GM23338 (cell line): ENCODE results near the gene TMEM98. TPM values are rescaled to one million over a fixed set of nuclear protein-coding genes. Genes with fewer than 3 reads are reported as not detected.

Experiments used
- ATAC-seq: fragments of 200-7000 bp; cut with Tn5 transposase; 3 replicates; pipeline ENCODE4 v1.9.1; 2020
- DNase-seq: peaks from one replicate; pipeline ENCODE4 v3.0.0-alpha.2; 2015; ENCODE audit warnings: low spot score
- H2AFZ ChIP-seq: fragments of 200-600 bp; sonication (generic); 2 replicates; pipeline ENCODE4 v1.8.0; 2016; ENCODE audit warnings: antibody characterized with exemption, mild to moderate bottlenecking, moderate library complexity
- H3F3A ChIP-seq: fragments of 200-600 bp; sonication (generic); replicated peaks from 2 replicates; pipeline ENCODE4 v1.8.0; 2017; ENCODE audit warnings: antibody characterized with exemption, mixed run types, low read depth
- H3K27ac ChIP-seq: fragments of 200-600 bp; sonication (generic); 2 replicates; pipeline ENCODE4 v1.6.1; 2016; ENCODE audit warnings: low read depth
- H3K27me3 ChIP-seq: fragments of 200-600 bp; sonication (generic); 2 replicates; pipeline ENCODE4 v1.8.0; 2016; ENCODE audit warnings: mild to moderate bottlenecking, mixed run types, moderate library complexity; ENCODE audit not compliant: insufficient read depth
- H3K36me3 ChIP-seq: fragments of 200-600 bp; sonication (generic); 2 replicates; pipeline ENCODE4 v1.8.0; 2016; ENCODE audit warnings: mild to moderate bottlenecking; ENCODE audit not compliant: insufficient read depth
- H3K4me1 ChIP-seq: fragments of 200-600 bp; sonication (generic); 2 replicates; pipeline ENCODE4 v1.8.0; 2016; ENCODE audit warnings: mild to moderate bottlenecking, moderate library complexity; ENCODE audit not compliant: insufficient read depth
- H3K4me2 ChIP-seq: fragments of 200-600 bp; sonication (generic); 2 replicates; pipeline ENCODE4 v1.7.1; 2017; ENCODE audit warnings: mixed run types
- H3K4me3 ChIP-seq: fragments of 200-600 bp; sonication (generic); 2 replicates; pipeline ENCODE4 v1.6.1; 2016; ENCODE audit warnings: mixed run types
- H3K79me2 ChIP-seq: fragments of 200-600 bp; sonication (generic); replicated peaks from 2 replicates; pipeline ENCODE4 v1.8.0; 2017; ENCODE audit warnings: mild to moderate bottlenecking; ENCODE audit not compliant: insufficient read depth
- H3K9me2 ChIP-seq: fragments of 200-600 bp; sonication (generic); 2 replicates; pipeline ENCODE4 v1.8.0; 2017; ENCODE audit not compliant: insufficient read depth
- H4K20me1 ChIP-seq: fragments of 200-600 bp; sonication (generic); replicated peaks from 2 replicates; pipeline ENCODE4 v1.8.0; 2017; ENCODE audit warnings: mild to moderate bottlenecking; ENCODE audit not compliant: insufficient read depth
- H3K27ac Mint-ChIP-seq: 2 replicates; pipeline ENCODE4 v1.8.0; 2020; ENCODE audit warnings: inconsistent platforms, mild to moderate bottlenecking, moderate library complexity, mixed read lengths
- H3K27me3 Mint-ChIP-seq: 3 replicates; pipeline ENCODE4 v1.8.0; 2022; ENCODE audit warnings: low read depth, mild to moderate bottlenecking, moderate library complexity, mixed read lengths, inconsistent platforms; ENCODE audit not compliant: insufficient read depth, poor library complexity
- H3K36me3 Mint-ChIP-seq: 3 replicates; pipeline ENCODE4 v1.8.0; 2021; ENCODE audit warnings: low read depth, mild to moderate bottlenecking, inconsistent platforms, moderate library complexity, mixed read lengths
- H3K4me1 Mint-ChIP-seq: 3 replicates; pipeline ENCODE4 v1.8.0; 2020; ENCODE audit warnings: mild to moderate bottlenecking, inconsistent platforms, mixed read lengths
- H3K4me3 Mint-ChIP-seq: 3 replicates; pipeline ENCODE4 v1.8.0; 2021; ENCODE audit warnings: moderate library complexity, mild to moderate bottlenecking, inconsistent platforms, mixed read lengths
- H3K9me3 Mint-ChIP-seq: 3 replicates; pipeline ENCODE4 v1.8.0; 2020; ENCODE audit warnings: moderate library complexity, mild to moderate bottlenecking, inconsistent platforms, mixed read lengths
- CREB1 ChIP-seq: fragments of 250-450 bp; sonication (Bioruptor Pico); IDR thresholded peaks from 2 replicates; pipeline ENCODE4 v1.5.0; 2020; ENCODE audit warnings: low read depth, mild to moderate bottlenecking, moderate library complexity
- CTCF ChIP-seq, 2 experiments: fragments of 200-600 bp in 1 of 2; sonication (generic) in 1 of 2; conservative IDR thresholded peaks; 2 replicates each; pipeline versions ENCODE4 v1.5.1 to v1.6.1; 2016 to 2017; ENCODE audit warnings: antibody characterized with exemption in 2 of 2, low read depth in 2 of 2, mild to moderate bottlenecking in 2 of 2, moderate library complexity in 1 of 2
- EZH2 ChIP-seq: fragments of 200-600 bp; sonication (generic); IDR thresholded peaks from one replicate; pipeline ENCODE4 v1.8.0; 2017; ENCODE audit warnings: antibody characterized with exemption, mild to moderate bottlenecking, low read depth; ENCODE audit not compliant: unreplicated experiment
- EZH2phosphoT487 ChIP-seq: fragments of 200-600 bp; sonication (generic); IDR thresholded peaks from one replicate; pipeline ENCODE4 v1.8.1; 2018; ENCODE audit warnings: antibody characterized with exemption; ENCODE audit not compliant: unreplicated experiment
- JUNB ChIP-seq: IDR thresholded peaks from one replicate; pipeline ENCODE4 v1.6.1; 2016; ENCODE audit warnings: antibody characterized with exemption; ENCODE audit not compliant: unreplicated experiment
- NANOG ChIP-seq: IDR thresholded peaks from 2 replicates; pipeline ENCODE4 v1.6.1; 2016; ENCODE audit warnings: antibody characterized with exemption, borderline replicate concordance
- POLR2AphosphoS5 ChIP-seq: IDR thresholded peaks from 2 replicates; pipeline ENCODE4 v1.6.1; 2016; ENCODE audit warnings: antibody characterized with exemption, low read depth
- STAT1 ChIP-seq: IDR thresholded peaks from one replicate; pipeline ENCODE4 v1.6.1; 2016; ENCODE audit warnings: antibody characterized with exemption; ENCODE audit not compliant: unreplicated experiment
- ZNF114 ChIP-seq: fragments of 250-450 bp; sonication (Bioruptor Pico); IDR thresholded peaks from 2 replicates; pipeline ENCODE4 v1.5.0; 2020; ENCODE audit warnings: mild to moderate bottlenecking, moderate library complexity
- ZNF331 ChIP-seq: fragments of 250-450 bp; sonication (Bioruptor Pico); IDR thresholded peaks from 2 replicates; pipeline ENCODE4 v1.5.0; 2020; ENCODE audit warnings: low read depth, mild to moderate bottlenecking, moderate library complexity
- polyA plus RNA-seq: library from polyadenylated mRNA; unstranded; fragments of >200 nt; fragmentation: Nextera tagmentation; extraction: Ambion mirVana; gene quantifications from 2 replicates; pipeline ENCODE4 v1.2.1, GENCODE V29; 2016
- total RNA-seq: library from RNA; depleted of rRNA; stranded (reverse); fragments of >200 nt; shearing (Covaris generic); gene quantifications from 2 replicates; pipeline ENCODE4 v1.2.3, GENCODE V29; 2014
- TF ChIP-seq, protein P1 (sequence below): fragments of 250-450 bp; sonication (Bioruptor Pico); IDR thresholded peaks from 2 replicates; pipeline ENCODE4 v1.5.0; 2020; ENCODE audit warnings: mild to moderate bottlenecking, moderate library complexity
- TF ChIP-seq, protein P2 (sequence below): IDR thresholded peaks from one replicate; pipeline ENCODE4 v1.6.1; 2018; ENCODE audit warnings: antibody characterized with exemption; ENCODE audit not compliant: unreplicated experiment
- TF ChIP-seq, protein P3 (sequence below): IDR thresholded peaks from 2 replicates; pipeline ENCODE4 v1.6.1; 2016; ENCODE audit warnings: antibody characterized with exemption

TMEM98 gene
- total and polyA plus RNA-seq, 2 experiments from 2014 or later: 60.4 to 94.8 TPM

DNA sequence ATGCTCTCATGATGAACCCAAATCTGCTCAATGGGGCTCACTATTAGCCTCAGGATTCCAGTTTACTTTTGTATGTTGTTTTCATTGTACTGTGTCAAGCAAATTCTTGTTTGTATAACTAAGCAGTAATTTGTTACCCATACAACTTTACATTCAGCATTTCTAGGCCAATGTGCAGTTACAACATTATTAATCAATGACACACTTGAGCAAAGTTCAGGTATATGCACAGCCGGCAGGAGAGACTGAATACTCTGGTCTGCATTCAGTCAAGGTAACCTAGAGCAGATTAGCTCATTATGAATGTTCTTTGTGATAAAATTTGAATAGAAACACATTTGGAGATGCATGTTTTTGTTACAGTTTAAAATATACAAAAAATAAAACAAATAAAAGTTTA lies 48.8 kb upstream of the TMEM98 start:
- H4K20me1 ChIP-seq: peaks cover 9% of the 10 kb centered on the region; the same call in 1 of the 2 replicates
- Mint-ChIP-seq H3K36me3 (peaks cover 2% of the 10 kb centered on the region; the same call in 2 of the 3 replicates), H3K9me3 (no peaks in the 10 kb centered on the region), H3K27ac (no peak overlapping the region), H3K27me3 (peaks cover 4% of the 10 kb centered on the region), H3K4me3 (no peak overlapping the region), H3K4me1 (peaks cover 10% of the 10 kb centered on the region)
- DNase-seq: no peak
- TF ChIP-seq CREB1: no peak
- TF ChIP-seq, protein P1, sequence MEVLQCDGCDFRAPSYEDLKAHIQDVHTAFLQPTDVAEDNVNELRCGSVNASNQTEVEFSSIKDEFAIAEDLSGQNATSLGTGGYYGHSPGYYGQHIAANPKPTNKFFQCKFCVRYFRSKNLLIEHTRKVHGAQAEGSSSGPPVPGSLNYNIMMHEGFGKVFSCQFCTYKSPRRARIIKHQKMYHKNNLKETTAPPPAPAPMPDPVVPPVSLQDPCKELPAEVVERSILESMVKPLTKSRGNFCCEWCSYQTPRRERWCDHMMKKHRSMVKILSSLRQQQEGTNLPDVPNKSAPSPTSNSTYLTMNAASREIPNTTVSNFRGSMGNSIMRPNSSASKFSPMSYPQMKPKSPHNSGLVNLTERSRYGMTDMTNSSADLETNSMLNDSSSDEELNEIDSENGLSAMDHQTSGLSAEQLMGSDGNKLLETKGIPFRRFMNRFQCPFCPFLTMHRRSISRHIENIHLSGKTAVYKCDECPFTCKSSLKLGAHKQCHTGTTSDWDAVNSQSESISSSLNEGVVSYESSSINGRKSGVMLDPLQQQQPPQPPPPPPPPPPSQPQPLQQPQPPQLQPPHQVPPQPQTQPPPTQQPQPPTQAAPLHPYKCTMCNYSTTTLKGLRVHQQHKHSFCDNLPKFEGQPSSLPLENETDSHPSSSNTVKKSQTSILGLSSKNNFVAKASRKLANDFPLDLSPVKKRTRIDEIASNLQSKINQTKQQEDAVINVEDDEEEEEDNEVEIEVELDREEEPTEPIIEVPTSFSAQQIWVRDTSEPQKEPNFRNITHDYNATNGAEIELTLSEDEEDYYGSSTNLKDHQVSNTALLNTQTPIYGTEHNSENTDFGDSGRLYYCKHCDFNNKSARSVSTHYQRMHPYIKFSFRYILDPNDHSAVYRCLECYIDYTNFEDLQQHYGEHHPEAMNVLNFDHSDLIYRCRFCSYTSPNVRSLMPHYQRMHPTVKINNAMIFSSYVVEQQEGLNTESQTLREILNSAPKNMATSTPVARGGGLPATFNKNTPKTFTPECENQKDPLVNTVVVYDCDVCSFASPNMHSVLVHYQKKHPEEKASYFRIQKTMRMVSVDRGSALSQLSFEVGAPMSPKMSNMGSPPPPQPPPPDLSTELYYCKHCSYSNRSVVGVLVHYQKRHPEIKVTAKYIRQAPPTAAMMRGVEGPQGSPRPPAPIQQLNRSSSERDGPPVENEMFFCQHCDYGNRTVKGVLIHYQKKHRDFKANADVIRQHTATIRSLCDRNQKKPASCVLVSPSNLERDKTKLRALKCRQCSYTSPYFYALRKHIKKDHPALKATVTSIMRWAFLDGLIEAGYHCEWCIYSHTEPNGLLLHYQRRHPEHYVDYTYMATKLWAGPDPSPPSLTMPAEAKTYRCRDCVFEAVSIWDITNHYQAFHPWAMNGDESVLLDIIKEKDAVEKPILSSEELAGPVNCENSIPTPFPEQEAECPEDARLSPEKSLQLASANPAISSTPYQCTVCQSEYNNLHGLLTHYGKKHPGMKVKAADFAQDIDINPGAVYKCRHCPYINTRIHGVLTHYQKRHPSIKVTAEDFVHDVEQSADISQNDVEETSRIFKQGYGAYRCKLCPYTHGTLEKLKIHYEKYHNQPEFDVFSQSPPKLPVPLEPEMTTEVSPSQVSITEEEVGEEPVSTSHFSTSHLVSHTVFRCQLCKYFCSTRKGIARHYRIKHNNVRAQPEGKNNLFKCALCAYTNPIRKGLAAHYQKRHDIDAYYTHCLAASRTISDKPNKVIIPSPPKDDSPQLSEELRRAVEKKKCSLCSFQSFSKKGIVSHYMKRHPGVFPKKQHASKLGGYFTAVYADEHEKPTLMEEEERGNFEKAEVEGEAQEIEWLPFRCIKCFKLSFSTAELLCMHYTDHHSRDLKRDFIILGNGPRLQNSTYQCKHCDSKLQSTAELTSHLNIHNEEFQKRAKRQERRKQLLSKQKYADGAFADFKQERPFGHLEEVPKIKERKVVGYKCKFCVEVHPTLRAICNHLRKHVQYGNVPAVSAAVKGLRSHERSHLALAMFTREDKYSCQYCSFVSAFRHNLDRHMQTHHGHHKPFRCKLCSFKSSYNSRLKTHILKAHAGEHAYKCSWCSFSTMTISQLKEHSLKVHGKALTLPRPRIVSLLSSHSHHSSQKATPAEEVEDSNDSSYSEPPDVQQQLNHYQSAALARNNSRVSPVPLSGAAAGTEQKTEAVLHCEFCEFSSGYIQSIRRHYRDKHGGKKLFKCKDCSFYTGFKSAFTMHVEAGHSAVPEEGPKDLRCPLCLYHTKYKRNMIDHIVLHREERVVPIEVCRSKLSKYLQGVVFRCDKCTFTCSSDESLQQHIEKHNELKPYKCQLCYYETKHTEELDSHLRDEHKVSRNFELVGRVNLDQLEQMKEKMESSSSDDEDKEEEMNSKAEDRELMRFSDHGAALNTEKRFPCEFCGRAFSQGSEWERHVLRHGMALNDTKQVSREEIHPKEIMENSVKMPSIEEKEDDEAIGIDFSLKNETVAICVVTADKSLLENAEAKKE (CRISPR knock-in tag): no peak
- TF ChIP-seq STAT1: no peak
- TF ChIP-seq CTCF (conservative IDR thresholded peaks at IDR 0.05; ENCODE audit: low read depth in 2 of 2): no peak
- no peak for TF ChIP-seq NANOG
- TF ChIP-seq POLR2AphosphoS5: no peak
- no peak for TF ChIP-seq JUNB
- TF ChIP-seq, protein P2, sequence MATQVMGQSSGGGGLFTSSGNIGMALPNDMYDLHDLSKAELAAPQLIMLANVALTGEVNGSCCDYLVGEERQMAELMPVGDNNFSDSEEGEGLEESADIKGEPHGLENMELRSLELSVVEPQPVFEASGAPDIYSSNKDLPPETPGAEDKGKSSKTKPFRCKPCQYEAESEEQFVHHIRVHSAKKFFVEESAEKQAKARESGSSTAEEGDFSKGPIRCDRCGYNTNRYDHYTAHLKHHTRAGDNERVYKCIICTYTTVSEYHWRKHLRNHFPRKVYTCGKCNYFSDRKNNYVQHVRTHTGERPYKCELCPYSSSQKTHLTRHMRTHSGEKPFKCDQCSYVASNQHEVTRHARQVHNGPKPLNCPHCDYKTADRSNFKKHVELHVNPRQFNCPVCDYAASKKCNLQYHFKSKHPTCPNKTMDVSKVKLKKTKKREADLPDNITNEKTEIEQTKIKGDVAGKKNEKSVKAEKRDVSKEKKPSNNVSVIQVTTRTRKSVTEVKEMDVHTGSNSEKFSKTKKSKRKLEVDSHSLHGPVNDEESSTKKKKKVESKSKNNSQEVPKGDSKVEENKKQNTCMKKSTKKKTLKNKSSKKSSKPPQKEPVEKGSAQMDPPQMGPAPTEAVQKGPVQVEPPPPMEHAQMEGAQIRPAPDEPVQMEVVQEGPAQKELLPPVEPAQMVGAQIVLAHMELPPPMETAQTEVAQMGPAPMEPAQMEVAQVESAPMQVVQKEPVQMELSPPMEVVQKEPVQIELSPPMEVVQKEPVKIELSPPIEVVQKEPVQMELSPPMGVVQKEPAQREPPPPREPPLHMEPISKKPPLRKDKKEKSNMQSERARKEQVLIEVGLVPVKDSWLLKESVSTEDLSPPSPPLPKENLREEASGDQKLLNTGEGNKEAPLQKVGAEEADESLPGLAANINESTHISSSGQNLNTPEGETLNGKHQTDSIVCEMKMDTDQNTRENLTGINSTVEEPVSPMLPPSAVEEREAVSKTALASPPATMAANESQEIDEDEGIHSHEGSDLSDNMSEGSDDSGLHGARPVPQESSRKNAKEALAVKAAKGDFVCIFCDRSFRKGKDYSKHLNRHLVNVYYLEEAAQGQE: no peak
- TF ChIP-seq ZNF114 (CRISPR knock-in tag): no peak
- TF ChIP-seq EZH2phosphoT487: no peak
- no peak for TF ChIP-seq EZH2
- TF ChIP-seq, protein P3, sequence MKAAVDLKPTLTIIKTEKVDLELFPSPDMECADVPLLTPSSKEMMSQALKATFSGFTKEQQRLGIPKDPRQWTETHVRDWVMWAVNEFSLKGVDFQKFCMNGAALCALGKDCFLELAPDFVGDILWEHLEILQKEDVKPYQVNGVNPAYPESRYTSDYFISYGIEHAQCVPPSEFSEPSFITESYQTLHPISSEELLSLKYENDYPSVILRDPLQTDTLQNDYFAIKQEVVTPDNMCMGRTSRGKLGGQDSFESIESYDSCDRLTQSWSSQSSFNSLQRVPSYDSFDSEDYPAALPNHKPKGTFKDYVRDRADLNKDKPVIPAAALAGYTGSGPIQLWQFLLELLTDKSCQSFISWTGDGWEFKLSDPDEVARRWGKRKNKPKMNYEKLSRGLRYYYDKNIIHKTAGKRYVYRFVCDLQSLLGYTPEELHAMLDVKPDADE: no peak
- no peak for TF ChIP-seq ZNF331 (CRISPR knock-in tag)
- no peaks in the 10 kb centered on the region for H3K36me3 ChIP-seq
- H3K4me2 ChIP-seq: no peak overlapping the region
- ATAC-seq: no peak
- no peak overlapping the region for H3K4me3 ChIP-seq
- peaks cover 17% of the 10 kb centered on the region for H3K79me2 ChIP-seq
- no peak overlapping the region for H3K27ac ChIP-seq
- H3K4me1 ChIP-seq: peaks cover 11% of the 10 kb centered on the region
- no peaks in the 10 kb centered on the region for H3K9me2 ChIP-seq
- H2AFZ ChIP-seq: no peak overlapping the region
- H3K27me3 ChIP-seq: no peaks in the 10 kb centered on the region
- no peaks in the 10 kb centered on the region for H3F3A ChIP-seq
